RWPE1 (cell line): ENCODE results near the gene SLX4.

ENCODE experiments used
- CTCF ChIA-PET: fragments of 350-600 bp; sonication (Branson Sonifier 250); formaldehyde crosslinking; extraction: SDS; loops from one replicate; lab custom pipeline; 2021; lab: Yijun Ruan, JAX
- POLR2A ChIA-PET: fragments of 400-600 bp; formaldehyde crosslinking; extraction: SDS; loops from one replicate; lab custom pipeline; 2020; ENCODE audit warnings: antibody characterized with exemption; ENCODE audit not compliant: low non-redundant PET; lab: Yijun Ruan, JAX
- DNase-seq: peaks from one replicate; pipeline ENCODE4 v3.0.0; 2012; ENCODE audit warnings: low spot score
- H3K27ac ChIP-seq: fragments of 450-650 bp; 2 replicates; pipeline ENCODE4 v1.5.1; 2017
- CTCF ChIP-seq: fragments of 450-650 bp; conservative IDR thresholded peaks from 2 replicates; pipeline ENCODE4 v1.5.1; 2017; ENCODE audit warnings: low read depth, mild to moderate bottlenecking

The SLX4 gene

GRCh38 chr16:3640632-3641501 lies 29.5 kb upstream of the SLX4 start:
- H3K27ac ChIP-seq: no peak overlapping the region
- no peak for TF ChIP-seq CTCF
- CTCF ChIA-PET: interaction anchor here (0.6 to 1.1 kb wide), 2 partner anchors 14 to 55 kb away, joined by 3 to 4 read pairs; no protein-coding TSS in a partner anchor
- no peak for DNase-seq
- POLR2A ChIA-PET: no interaction called here

- no peak for DNase-seq
- ChIA-PET POLR2A (no interaction called here), CTCF (interaction anchor here (0.6 to 1.1 kb wide), 2 partner anchors 14 to 56 kb away, joined by 3 to 4 read pairs; no protein-coding TSS in a partner anchor)
- H3K27ac ChIP-seq: no peak overlapping the region
- no peak for TF ChIP-seq CTCF
Observed at GRCh38 chr16:3640207-3640606, 28.8 kb upstream of the SLX4 start.

- ChIA-PET POLR2A (no interaction called here), CTCF (interaction anchor here (0.6 kb wide), 1 partner anchor 1761 kb away, joined by 3 read pairs; no protein-coding TSS in a partner anchor)
- no peak for DNase-seq
- no peak for TF ChIP-seq CTCF
- H3K27ac ChIP-seq: no peak overlapping the region
Observed at GRCh38 chr16:3638916-3639644, 27.7 kb upstream of the SLX4 start.

- CTCF ChIA-PET: interaction anchor here (0.6 kb wide), 1 partner anchor 17 kb away, joined by 3 read pairs; no protein-coding TSS in a partner anchor
- DNase-seq: no peak
- H3K27ac ChIP-seq: no peak overlapping the region
- no peak for TF ChIP-seq CTCF
- POLR2A ChIA-PET: no interaction called here
Observed at GRCh38 chr16:3637371-3637923, 26.0 kb upstream of the SLX4 start.

- CTCF ChIA-PET: interaction anchor here (0.6 to 1.2 kb wide), 4 partner anchors 15 to 80 kb away, joined by 3 to 5 read pairs (median 4); partner anchors contain the start of gene DNASE1
- H3K27ac ChIP-seq: no peak overlapping the region
- POLR2A ChIA-PET: no interaction called here
- no peak for DNase-seq
- no peak for TF ChIP-seq CTCF
Observed at GRCh38 chr16:3625911-3626732, 14.7 kb upstream of the SLX4 start.
